Transverse colon (tissue), 4 donors: ENCODE results near the gene WDR7. TPM values are rescaled to one million over a fixed set of nuclear protein-coding genes. Genes with fewer than 3 reads are reported as not detected.

Experiments used
- DNase-seq: peaks from one replicate; pipeline ENCODE4 v3.0.0-alpha.2; 2019
- H3K27ac ChIP-seq, 4 donors: fragments of 200-600 bp; sonication (generic); 2 replicates each; pipeline ENCODE4 v1.5.1; 2016 to 2018; ENCODE audit warnings: inconsistent platforms in 4 of 4
- H3K27me3 ChIP-seq: fragments of 200-600 bp; sonication (generic); 2 replicates; pipeline ENCODE4 v1.5.1; 2017; ENCODE audit warnings: inconsistent platforms
- H3K36me3 ChIP-seq, 4 donors: fragments of 200-600 bp; sonication (generic); 2 replicates each; pipeline ENCODE4 v1.5.1; 2017 to 2019; ENCODE audit warnings: inconsistent platforms in 4 of 4
- H3K4me1 ChIP-seq, 4 donors: fragments of 200-600 bp; sonication (generic); 2 replicates each; pipeline ENCODE4 v1.5.1; 2017 to 2020; ENCODE audit warnings: inconsistent platforms in 4 of 4
- H3K4me3 ChIP-seq, 4 donors: fragments of 200-600 bp; sonication (generic); 1 replicate in 1 of 4; 2 replicates in 3 of 4; pipeline versions ENCODE4 v1.5.1 to v1.6.1; 2017 to 2019; ENCODE audit warnings: inconsistent platforms in 4 of 4
- H3K9me3 ChIP-seq, 2 donors: fragments of 200-600 bp; sonication (generic); 2 replicates each; pipeline ENCODE4 v1.5.1; 2017 to 2019; ENCODE audit warnings: inconsistent platforms in 2 of 2
- CTCF ChIP-seq, 5 experiments: fragments of 200-600 bp in 3 of 5; fragments of 450-650 bp in 2 of 5; sonication (generic) in 3 of 5; IDR thresholded peaks; 1 replicate in 2 of 5; 2 replicates in 3 of 5; pipeline ENCODE4 v1.5.1; 2016 to 2017; ENCODE audit warnings: antibody characterized with exemption in 5 of 5, inconsistent platforms in 3 of 5, mild to moderate bottlenecking in 2 of 5, moderate library complexity in 1 of 5
- EP300 ChIP-seq: sonication (generic); formaldehyde crosslinking; IDR thresholded peaks from one replicate; pipeline ENCODE4 v1.6.1; 2017; ENCODE audit warnings: antibody characterized with exemption, low read depth
- POLR2A ChIP-seq: fragments of 450-650 bp; IDR thresholded peaks from one replicate; pipeline ENCODE4 v1.6.1; 2016; ENCODE audit warnings: antibody characterized with exemption, mild to moderate bottlenecking, moderate library complexity
- POLR2AphosphoS5 ChIP-seq, 3 donors: sonication (generic); formaldehyde crosslinking; IDR thresholded peaks; one replicate each; pipeline ENCODE4 v1.6.1; 2016; ENCODE audit warnings: antibody characterized with exemption in 3 of 3
- WGBS, 2 donors: methylation state at CpG; one replicate each; pipeline ENCODE4 v1.1.5; 2018; ENCODE audit warnings: low coverage in 1 of 2; 5-methylcytosine and 5-hydroxymethylcytosine counted together
- in situ Hi-C, 4 donors: fragments of 200-750 bp; cut with MboI; loops; one replicate each; pipeline versions ENCODE4 v1.15.0 to v1.15.1; 2017; ENCODE audit warnings: low sequenced_read_pairs in 3 of 4, low pct_ligation_motif_present in 1 of 4, low pct_unique_long_range_greater_than_20kb in 1 of 4
- intact Hi-C: fragments of 100-400 bp; cut with DNase I; formaldehyde crosslinking; loops from one replicate; pipeline ENCODE4 v1.15.1; 2023; ENCODE audit warnings: low total_unique reads
- total RNA-seq, 4 donors: library from RNA; depleted of rRNA; stranded (reverse); fragments of >200 nt; gene quantifications; one replicate each; pipeline ENCODE4 v1.1.0, GENCODE V29; 2016

Gene WDR7
- total RNA-seq, 4 donors from 2014 or later = 14.9 to 37.5 (median 27.9) TPM

GRCh38 chr18:56937874-56938430, 286.8 kb downstream of the WDR7 start:
- in situ Hi-C loops = no loop called here

GRCh38 chr18:56945171-56946083, 294.3 kb downstream of the WDR7 start:
- no peak for TF ChIP-seq POLR2AphosphoS5 (IDR thresholded peaks at IDR 0.05)
- no peak for TF ChIP-seq CTCF (IDR thresholded peaks at IDR 0.05)
- TF ChIP-seq POLR2A = no peak
- no peak for TF ChIP-seq EP300
- H3K27ac ChIP-seq = no peak overlapping the region
- H3K27me3 ChIP-seq = no peaks in the 10 kb centered on the region
- H3K4me3 ChIP-seq = no peak overlapping the region
- no peaks in the 10 kb centered on the region for H3K4me1 ChIP-seq
- no peaks in the 10 kb centered on the region for H3K36me3 ChIP-seq
- no peak for DNase-seq
- WGBS, 2 donors = 95 to 100% methylated on average over 3 to 4 of the region's 4 CpGs
- intact Hi-C loops (no loop called here), in situ Hi-C loops (no loop called here)
- no peaks in the 10 kb centered on the region for H3K9me3 ChIP-seq

More at GRCh38 chr18:56937874-56938430, 286.8 kb downstream of the WDR7 start:
- no peaks in the 10 kb centered on the region for H3K36me3 ChIP-seq
- no peak overlapping the region for H3K4me3 ChIP-seq
- H3K4me1 ChIP-seq = no peaks in the 10 kb centered on the region
- no peaks in the 10 kb centered on the region for H3K9me3 ChIP-seq
- WGBS, 2 donors = 59 to 70% methylated on average over 3 of the region's 3 CpGs
- intact Hi-C loops = no loop called here
- no peak overlapping the region for H3K27ac ChIP-seq
- no peak for DNase-seq
- TF ChIP-seq CTCF (IDR thresholded peaks at IDR 0.05) = no peak
- no peak for TF ChIP-seq POLR2A
- TF ChIP-seq EP300 = no peak
- no peak for TF ChIP-seq POLR2AphosphoS5 (IDR thresholded peaks at IDR 0.05)
- H3K27me3 ChIP-seq = no peaks in the 10 kb centered on the region

DNA sequence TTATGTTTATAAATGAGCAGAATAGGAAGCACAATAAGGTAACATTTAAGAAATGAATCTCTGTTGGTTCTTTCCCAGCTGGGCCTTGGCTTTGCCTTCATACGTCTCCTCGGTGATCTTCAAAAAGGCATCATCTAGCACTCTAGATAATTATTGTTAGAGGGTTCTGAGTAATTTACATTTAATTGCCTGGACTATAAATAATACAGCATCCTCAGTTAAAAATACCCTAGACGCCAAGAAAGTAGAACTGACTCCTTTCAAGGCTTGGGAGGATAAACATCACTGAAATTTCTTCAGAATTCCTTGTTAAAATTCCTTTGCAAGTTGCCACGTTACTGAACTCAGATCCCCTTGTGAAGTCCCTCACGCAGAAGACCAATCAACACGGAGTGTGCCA, 296.1 kb downstream of the WDR7 start:
- Histone ChIP-seq H3K27ac (no peak overlapping the region), H3K4me3 (no peak overlapping the region), H3K36me3 (no peaks in the 10 kb centered on the region), H3K9me3 (no peaks in the 10 kb centered on the region), H3K4me1 (no peaks in the 10 kb centered on the region), H3K27me3 (no peaks in the 10 kb centered on the region)
- in situ Hi-C loops = no loop called here
- TF ChIP-seq POLR2A (no peak), EP300 (no peak), CTCF (IDR thresholded peaks at IDR 0.05) (no peak), POLR2AphosphoS5 (IDR thresholded peaks at IDR 0.05) (no peak)
- 79 to 88% methylated on average over 5 to 6 of the region's 6 CpGs for whole genome bisulfite sequencing, 2 donors
- DNase-seq = no peak
- intact Hi-C loops = no loop called here

DNA sequence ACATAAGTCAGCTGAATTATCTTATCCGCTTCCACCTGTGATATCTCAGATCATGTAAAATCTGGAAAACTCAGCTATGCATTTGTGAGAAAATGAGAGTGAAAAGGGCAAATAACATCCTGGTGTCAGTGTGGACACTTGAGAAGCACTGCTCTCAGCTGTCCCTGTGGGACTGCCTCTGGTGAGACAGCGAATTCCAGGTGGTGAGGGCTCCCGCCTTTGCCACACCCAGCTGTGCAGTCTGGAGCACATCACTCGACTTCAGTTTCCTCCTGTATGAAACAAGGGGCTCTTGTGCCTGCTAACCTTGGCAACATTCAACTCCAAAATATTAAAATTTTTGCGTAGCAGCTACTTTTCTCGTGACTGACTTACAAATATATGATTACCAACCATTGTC, 300.9 kb downstream of the WDR7 start:
- in situ Hi-C loops = no loop called here
- DNase-seq = no peak
- H3K4me3 ChIP-seq = no peak overlapping the region
- no peak overlapping the region for H3K27ac ChIP-seq
- no peaks in the 10 kb centered on the region for H3K9me3 ChIP-seq
- H3K36me3 ChIP-seq = no peaks in the 10 kb centered on the region
- intact Hi-C loops = no loop called here
- 78 to 93% methylated on average over 3 to 6 of the region's 6 CpGs for WGBS, 2 donors
- H3K27me3 ChIP-seq = no peaks in the 10 kb centered on the region
- TF ChIP-seq EP300 = no peak
- TF ChIP-seq POLR2A = no peak
- TF ChIP-seq POLR2AphosphoS5 (IDR thresholded peaks at IDR 0.05) = no peak
- TF ChIP-seq CTCF (IDR thresholded peaks at IDR 0.05) = no peak
- no peaks in the 10 kb centered on the region for H3K4me1 ChIP-seq
